ENCODE data around the gene SLC5A9.
"Not testable (repeated sequence)": the region's sequence is repeated elsewhere in the genome, so short reads cannot be mapped to it uniquely, and the experiment has no call there.

DNA sequence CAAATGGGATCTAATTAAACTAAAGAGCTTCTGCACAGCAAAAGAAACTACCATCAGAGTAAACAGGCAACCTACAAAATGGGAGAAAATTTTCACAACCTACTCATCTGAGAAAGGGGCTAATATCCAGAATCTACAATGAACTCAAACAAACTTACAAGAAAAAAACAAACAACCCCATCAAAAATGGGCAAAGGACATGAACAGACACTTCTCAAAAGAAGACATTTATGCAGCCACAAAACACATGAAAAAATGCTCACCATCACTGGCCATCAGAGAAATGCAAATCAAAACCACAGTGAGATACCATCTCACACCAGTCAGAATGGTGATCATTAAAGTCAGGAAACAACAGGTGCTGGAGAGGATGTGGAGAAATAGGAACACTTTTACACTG lies 59.8 kb downstream of the SLC5A9 start:
- TF ChIP-seq, protein P1, sequence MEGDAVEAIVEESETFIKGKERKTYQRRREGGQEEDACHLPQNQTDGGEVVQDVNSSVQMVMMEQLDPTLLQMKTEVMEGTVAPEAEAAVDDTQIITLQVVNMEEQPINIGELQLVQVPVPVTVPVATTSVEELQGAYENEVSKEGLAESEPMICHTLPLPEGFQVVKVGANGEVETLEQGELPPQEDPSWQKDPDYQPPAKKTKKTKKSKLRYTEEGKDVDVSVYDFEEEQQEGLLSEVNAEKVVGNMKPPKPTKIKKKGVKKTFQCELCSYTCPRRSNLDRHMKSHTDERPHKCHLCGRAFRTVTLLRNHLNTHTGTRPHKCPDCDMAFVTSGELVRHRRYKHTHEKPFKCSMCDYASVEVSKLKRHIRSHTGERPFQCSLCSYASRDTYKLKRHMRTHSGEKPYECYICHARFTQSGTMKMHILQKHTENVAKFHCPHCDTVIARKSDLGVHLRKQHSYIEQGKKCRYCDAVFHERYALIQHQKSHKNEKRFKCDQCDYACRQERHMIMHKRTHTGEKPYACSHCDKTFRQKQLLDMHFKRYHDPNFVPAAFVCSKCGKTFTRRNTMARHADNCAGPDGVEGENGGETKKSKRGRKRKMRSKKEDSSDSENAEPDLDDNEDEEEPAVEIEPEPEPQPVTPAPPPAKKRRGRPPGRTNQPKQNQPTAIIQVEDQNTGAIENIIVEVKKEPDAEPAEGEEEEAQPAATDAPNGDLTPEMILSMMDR (conservative IDR thresholded peaks at IDR 0.05), result not testable (repeated sequence)
- TF ChIP-seq ZFX (IDR thresholded peaks at IDR 0.05), result not testable (repeated sequence)
